H1 (cell line): ENCODE measurements around the gene FRMD5. TPM values are rescaled to one million over a fixed set of nuclear protein-coding genes. Genes with fewer than 3 reads are reported as not detected.

Source experiments
- CTCF ChIA-PET: fragments of 300-600 bp; sonication (Branson Sonifier 250); formaldehyde crosslinking; loops from one replicate; lab custom pipeline; 2021; ENCODE audit not compliant: partially characterized antibody; lab: Charles Lee
- POLR2A ChIA-PET: fragments of 300-600 bp; sonication (Branson Sonifier 250); formaldehyde crosslinking; loops from one replicate; lab custom pipeline; 2021; ENCODE audit warnings: inconsistent platforms; ENCODE audit not compliant: partially characterized antibody; lab: Charles Lee
- DNase-seq, 2 experiments: peaks; one replicate each; pipeline versions ENCODE4 v3.0.0 to v3.0.0-alpha.2; 2010 to 2022; ENCODE audit warnings: low spot score in 2 of 2, low read depth in 1 of 2, mixed read lengths in 1 of 2
- FAIRE-seq: peaks from 2 replicates; lab custom pipeline; 2011; peaks lifted over from hg19 to GRCh38; lab: Jason Lieb, UNC
- H2AFZ ChIP-seq: 2 replicates; pipeline ENCODE4 v1.8.1; 2012; ENCODE audit warnings: low read length, inconsistent platforms
- H2AK5ac ChIP-seq: 2 replicates; pipeline ENCODE4 v1.6.1; 2013; ENCODE audit warnings: low read depth, low read length
- H2BK120ac ChIP-seq: replicated peaks from 2 replicates; pipeline ENCODE3; 2013; ENCODE audit warnings: low read depth, low read length, inconsistent platforms
- H2BK12ac ChIP-seq: 2 replicates; pipeline ENCODE4 v1.6.1; 2013; ENCODE audit warnings: low read depth, low read length
- H2BK15ac ChIP-seq: 2 replicates; pipeline ENCODE4 v1.6.1; 2013; ENCODE audit warnings: low read length
- H2BK20ac ChIP-seq: 2 replicates; pipeline ENCODE4 v1.6.1; 2013; ENCODE audit warnings: low read length
- H2BK5ac ChIP-seq: 2 replicates; pipeline ENCODE4 v1.6.1; 2013; ENCODE audit warnings: low read depth, low read length
- H3K14ac ChIP-seq: 2 replicates; pipeline ENCODE4 v1.6.1; 2013; ENCODE audit warnings: inconsistent platforms; ENCODE audit not compliant: insufficient read length
- H3K18ac ChIP-seq: 2 replicates; pipeline ENCODE4 v1.6.1; 2013; ENCODE audit warnings: low read length; ENCODE audit errors: extremely low read depth
- H3K23ac ChIP-seq: 2 replicates; pipeline ENCODE4 v1.6.1; 2013; ENCODE audit warnings: inconsistent platforms; ENCODE audit not compliant: insufficient read length
- H3K23me2 ChIP-seq: 2 replicates; pipeline ENCODE4 v1.6.1; 2013; ENCODE audit warnings: low read depth, low read length
- H3K27ac ChIP-seq: 2 replicates; pipeline ENCODE4 v1.6.1; 2011; ENCODE audit warnings: low read depth, low read length, inconsistent platforms
- H3K27me3 ChIP-seq, 4 experiments: replicated peaks in 1 of 4; 1 replicate in 1 of 4; 2 replicates in 3 of 4; pipeline versions ENCODE4 v1.6.1 to v1.8.1; 2011 to 2013; ENCODE audit warnings: low read length in 3 of 4, mild to moderate bottlenecking in 3 of 4, inconsistent platforms in 2 of 4, mixed read lengths in 2 of 4, moderate library complexity in 1 of 4; ENCODE audit not compliant: control insufficient read depth in 3 of 4, insufficient read depth in 3 of 4; ENCODE audit errors: extremely low read depth in 1 of 4
- H3K36me3 ChIP-seq, 4 experiments: 2 replicates each; pipeline versions ENCODE4 v1.6.1 to v1.8.1; 2011 to 2013; ENCODE audit warnings: mild to moderate bottlenecking in 4 of 4, low read length in 3 of 4, moderate library complexity in 2 of 4, control low read depth in 1 of 4, inconsistent platforms in 1 of 4; ENCODE audit not compliant: insufficient read depth in 4 of 4, control insufficient read depth in 2 of 4
- H3K4ac ChIP-seq: replicated peaks from 2 replicates; pipeline ENCODE3; 2013; ENCODE audit warnings: low read length, low read depth, mixed read lengths, inconsistent platforms; ENCODE audit not compliant: insufficient read length
- H3K4me1 ChIP-seq, 4 experiments: replicated peaks in 1 of 4; 1 replicate in 1 of 4; 2 replicates in 3 of 4; pipeline versions ENCODE4 v1.6.1 to v1.8.1; 2011 to 2013; ENCODE audit warnings: low read length in 3 of 4, inconsistent platforms in 2 of 4, mixed read lengths in 1 of 4; ENCODE audit not compliant: insufficient read depth in 4 of 4, control insufficient read depth in 3 of 4
- H3K4me2 ChIP-seq, 2 experiments: 2 replicates each; pipeline versions ENCODE4 v1.6.1 to v1.8.1; 2011 to 2013; ENCODE audit warnings: low read depth in 2 of 2, low read length in 2 of 2, control low read depth in 1 of 2, inconsistent platforms in 1 of 2, mild to moderate bottlenecking in 1 of 2; ENCODE audit not compliant: insufficient read depth in 1 of 2
- H3K4me3 ChIP-seq, 4 experiments: fragments of 200-600, 300-600 bp in 1 of 4; sonication (generic), shearing (Covaris generic), sonication (Bioruptor Twin) in 1 of 4; 2 replicates each; pipeline versions ENCODE4 v1.5.1 to v1.8.1; 2011 to 2016; ENCODE audit warnings: low read length in 4 of 4, low read depth in 3 of 4, control low read depth in 2 of 4, inconsistent platforms in 2 of 4, mild to moderate bottlenecking in 2 of 4, mixed read lengths in 1 of 4, moderate library complexity in 1 of 4; ENCODE audit not compliant: insufficient read depth in 2 of 4; ENCODE audit errors: extremely low read depth in 1 of 4
- H3K56ac ChIP-seq: replicated peaks from 2 replicates; pipeline ENCODE3; 2013; ENCODE audit warnings: low read depth, mild to moderate bottlenecking, mixed read lengths, low read length, inconsistent platforms; ENCODE audit not compliant: insufficient read length
- H3K79me1 ChIP-seq: 2 replicates; pipeline ENCODE4 v1.6.1; 2013; ENCODE audit warnings: low read depth, low read length, control low read depth
- H3K79me2 ChIP-seq, 2 experiments: 2 replicates each; pipeline versions ENCODE4 v1.6.1 to v1.8.1; 2012 to 2013; ENCODE audit warnings: low read length in 2 of 2, mild to moderate bottlenecking in 2 of 2, inconsistent platforms in 1 of 2; ENCODE audit not compliant: insufficient read depth in 2 of 2, control insufficient read depth in 1 of 2
- H3K9ac ChIP-seq, 4 experiments: replicated peaks in 1 of 4; 1 replicate in 1 of 4; 2 replicates in 3 of 4; pipeline versions ENCODE4 v1.6.1 to v1.8.1; 2011 to 2013; ENCODE audit warnings: low read depth in 3 of 4, low read length in 3 of 4, control low read depth in 2 of 4, mild to moderate bottlenecking in 2 of 4, moderate library complexity in 2 of 4, inconsistent platforms in 1 of 4; ENCODE audit errors: extremely low read depth in 1 of 4
- H3K9me3 ChIP-seq, 2 experiments: 2 replicates each; pipeline versions ENCODE4 v1.6.1 to v1.8.1; 2012 to 2013; ENCODE audit warnings: mild to moderate bottlenecking in 2 of 2, moderate library complexity in 2 of 2, control low read depth in 1 of 2, inconsistent platforms in 1 of 2, low read depth in 1 of 2, low read length in 1 of 2, mixed read lengths in 1 of 2; ENCODE audit not compliant: insufficient read depth in 2 of 2
- H4K20me1 ChIP-seq, 2 experiments: replicated peaks in 1 of 2; 2 replicates each; pipeline versions ENCODE3 to v1.8.1; 2011 to 2013; ENCODE audit warnings: inconsistent platforms in 2 of 2, low read length in 2 of 2, mild to moderate bottlenecking in 1 of 2; ENCODE audit not compliant: insufficient read depth in 2 of 2, control insufficient read depth in 1 of 2
- H4K5ac ChIP-seq: 2 replicates; pipeline ENCODE4 v1.6.1; 2013; ENCODE audit warnings: low read length, low read depth, mixed read lengths, inconsistent platforms; ENCODE audit not compliant: insufficient read length
- H4K8ac ChIP-seq: 2 replicates; pipeline ENCODE4 v1.8.0; 2013; ENCODE audit warnings: mild to moderate bottlenecking, moderate library complexity, low read length, inconsistent platforms; ENCODE audit not compliant: insufficient read depth; ENCODE audit errors: extremely low read depth
- H4K91ac ChIP-seq: replicated peaks from 2 replicates; pipeline ENCODE3; 2013; ENCODE audit warnings: low read length, mixed read lengths, inconsistent platforms; ENCODE audit not compliant: insufficient read length
- KDM1A ChIP-seq: fragments of 200-600, 300-600 bp; sonication (generic); IDR thresholded peaks from 2 replicates; pipeline ENCODE4 v1.7.1; 2016; ENCODE audit warnings: mild to moderate bottlenecking, low read length, borderline replicate concordance
- RFX5 ChIP-seq: IDR thresholded peaks from 2 replicates; pipeline ENCODE4 v1.6.1; 2011; ENCODE audit warnings: low read depth, low read length, improper control_type of control experiment, borderline replicate concordance
- RXRA ChIP-seq: IDR thresholded peaks from 2 replicates; pipeline ENCODE4 v1.6.1; 2011; ENCODE audit warnings: low read depth, mild to moderate bottlenecking, low read length, moderate library complexity; ENCODE audit not compliant: insufficient read depth
- WGBS, 2 experiments: shearing (Covaris generic) in 1 of 2; methylation state at CpG; one replicate each; pipeline versions ENCODE4 v1.1.6 to v1.1.7; 2013 to 2015; ENCODE audit warnings: low lambda C conversion rate in 2 of 2, mixed read lengths in 2 of 2, inconsistent platforms in 1 of 2, low coverage in 1 of 2, missing lambda C conversion rate in 1 of 2; ENCODE audit not compliant: insufficient replicate concordance in 2 of 2, insufficient coverage in 1 of 2, insufficient read length in 1 of 2; ENCODE audit errors: extremely low coverage in 1 of 2, missing lambda C conversion rate in 1 of 2; 5-methylcytosine and 5-hydroxymethylcytosine counted together
- polyA plus RNA-seq, 7 experiments: library from polyadenylated mRNA; depleted of rRNA in 3 of 7; stranded (reverse) in 5 of 7; unstranded in 2 of 7; fragments of >200 nt in 5 of 7; fragments of 200-250 nt in 2 of 7; gene quantifications; 1 replicate in 5 of 7; 2 replicates in 1 of 7; 4 replicates in 1 of 7; pipeline versions ENCODE4 v1.2.1 to v1.2.3, GENCODE V29; 2011 to 2013; ENCODE audit warnings: missing spikeins in 2 of 7, mixed read lengths in 2 of 7
- total RNA-seq: library from RNA; stranded (reverse); fragmentation: NEBNext Ultra II Directional; extraction: Animal tissue kit (Norgen Biotek cat#: 25700); gene quantifications from 2 replicates; pipeline ENCODE4 v1.2.1, GENCODE V29; 2021

FRMD5 gene
- total and polyA plus RNA-seq, 2 of the 8 experiments (the other 6 are each of a cell fraction or from before 2014, with no cell fraction given): 10.1 to 12.6 TPM

DNA sequence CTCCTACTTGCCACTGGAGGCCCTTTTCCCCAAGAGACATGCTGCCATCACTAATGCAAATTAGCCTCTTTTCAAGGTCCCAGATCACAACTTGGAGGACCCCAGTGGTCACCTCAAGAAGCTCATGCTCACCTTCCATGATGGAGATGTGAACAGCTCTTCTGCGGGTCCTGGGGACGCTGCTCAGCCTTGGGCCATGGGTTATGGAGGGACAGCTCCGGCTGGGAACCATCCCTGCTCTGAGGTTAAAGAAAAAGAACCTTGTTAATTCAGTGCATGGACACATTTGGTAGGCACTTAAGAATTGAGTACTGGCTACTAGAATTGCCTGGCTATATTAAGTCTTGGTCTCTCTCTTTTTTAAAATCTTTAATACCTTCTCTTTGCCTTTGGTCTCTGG lies 311.5 kb downstream of the FRMD5 start:
- POLR2A ChIA-PET: no interaction called here
- no peak overlapping the region for H3K56ac ChIP-seq
- DNase-seq: no peak

More for the DNA sequence above, 311.5 kb downstream of the FRMD5 start:
- no peak for TF ChIP-seq RFX5
- no peak for TF ChIP-seq RXRA
- no peak for TF ChIP-seq KDM1A
- no peak overlapping the region for H3K14ac ChIP-seq
- H3K4ac ChIP-seq: no peak overlapping the region
- CTCF ChIA-PET: interaction anchor here (0.6 to 5.4 kb wide), 9 partner anchors 8 to 76 kb away, joined by 3 to 54 read pairs (median 20); no protein-coding TSS in a partner anchor
- H3K27me3 ChIP-seq: no peaks in the 10 kb centered on the region
- no peak overlapping the region for H2AFZ ChIP-seq
- no peaks in the 10 kb centered on the region for H3K79me1 ChIP-seq
- no peak overlapping the region for H3K9ac ChIP-seq
- no peak for FAIRE-seq
- no peak overlapping the region for H3K23ac ChIP-seq
- no peak overlapping the region for H3K4me3 ChIP-seq
- peaks cover 0 to 13% (median 5%) of the 10 kb centered on the region in 4 experiments; a peak in 3 of 7 replicates for H3K4me1 ChIP-seq
- H3K18ac ChIP-seq: no peak overlapping the region
- no peak overlapping the region for H3K4me2 ChIP-seq
- H4K91ac ChIP-seq: no peak overlapping the region
- no peaks in the 10 kb centered on the region for H3K79me2 ChIP-seq
- H2BK5ac ChIP-seq: no peak overlapping the region
- no peak overlapping the region for H4K5ac ChIP-seq
- no peaks in the 10 kb centered on the region for H4K20me1 ChIP-seq
- no peak overlapping the region for H4K8ac ChIP-seq
- no peak overlapping the region for H2BK120ac ChIP-seq
- H3K27ac ChIP-seq: no peak overlapping the region
- H3K23me2 ChIP-seq: no peaks in the 10 kb centered on the region
- WGBS, 2 experiments: 98% methylated on average over 3 of the region's 3 CpGs; no CpG with 5 or more reads in 1 of the 2 experiments
- H2BK15ac ChIP-seq: no peak overlapping the region
- no peak overlapping the region for H2AK5ac ChIP-seq
- peaks cover 0 to 3% (median under 1%) of the 10 kb centered on the region in 4 experiments; a peak in 5 of 8 replicates for H3K36me3 ChIP-seq
- H2BK20ac ChIP-seq: no peak overlapping the region
- no peak overlapping the region for H2BK12ac ChIP-seq
- no peaks in the 10 kb centered on the region for H3K9me3 ChIP-seq
